H1 (cell line): Measurements from ENCODE around the gene ZNF33B. TPM values are rescaled to one million over a fixed set of nuclear protein-coding genes. Genes with fewer than 3 reads are reported as not detected.

Experiments used
- CTCF ChIA-PET: fragments of 300-600 bp; sonication (Branson Sonifier 250); formaldehyde crosslinking; loops from one replicate; lab custom pipeline; 2021; ENCODE audit not compliant: partially characterized antibody; lab: Charles Lee
- POLR2A ChIA-PET: fragments of 300-600 bp; sonication (Branson Sonifier 250); formaldehyde crosslinking; loops from one replicate; lab custom pipeline; 2021; ENCODE audit warnings: inconsistent platforms; ENCODE audit not compliant: partially characterized antibody; lab: Charles Lee
- DNase-seq, 2 experiments: peaks; one replicate each; pipeline versions ENCODE4 v3.0.0 to v3.0.0-alpha.2; 2010 to 2022; ENCODE audit warnings: low spot score in 2 of 2, low read depth in 1 of 2, mixed read lengths in 1 of 2
- FAIRE-seq: peaks from 2 replicates; lab custom pipeline; 2011; peaks lifted over from hg19 to GRCh38; lab: Jason Lieb, UNC
- H2AFZ ChIP-seq: 2 replicates; pipeline ENCODE4 v1.8.1; 2012; ENCODE audit warnings: low read length, inconsistent platforms
- H2AK5ac ChIP-seq: 2 replicates; pipeline ENCODE4 v1.6.1; 2013; ENCODE audit warnings: low read depth, low read length
- H2BK120ac ChIP-seq: replicated peaks from 2 replicates; pipeline ENCODE3; 2013; ENCODE audit warnings: low read depth, low read length, inconsistent platforms
- H2BK12ac ChIP-seq: 2 replicates; pipeline ENCODE4 v1.6.1; 2013; ENCODE audit warnings: low read depth, low read length
- H2BK15ac ChIP-seq: 2 replicates; pipeline ENCODE4 v1.6.1; 2013; ENCODE audit warnings: low read length
- H2BK20ac ChIP-seq: 2 replicates; pipeline ENCODE4 v1.6.1; 2013; ENCODE audit warnings: low read length
- H2BK5ac ChIP-seq: 2 replicates; pipeline ENCODE4 v1.6.1; 2013; ENCODE audit warnings: low read depth, low read length
- H3K14ac ChIP-seq: 2 replicates; pipeline ENCODE4 v1.6.1; 2013; ENCODE audit warnings: inconsistent platforms; ENCODE audit not compliant: insufficient read length
- H3K18ac ChIP-seq: 2 replicates; pipeline ENCODE4 v1.6.1; 2013; ENCODE audit warnings: low read length; ENCODE audit errors: extremely low read depth
- H3K23ac ChIP-seq: 2 replicates; pipeline ENCODE4 v1.6.1; 2013; ENCODE audit warnings: inconsistent platforms; ENCODE audit not compliant: insufficient read length
- H3K23me2 ChIP-seq: 2 replicates; pipeline ENCODE4 v1.6.1; 2013; ENCODE audit warnings: low read depth, low read length
- H3K27ac ChIP-seq: 2 replicates; pipeline ENCODE4 v1.6.1; 2011; ENCODE audit warnings: low read depth, low read length, inconsistent platforms
- H3K27me3 ChIP-seq, 4 experiments: replicated peaks in 1 of 4; 1 replicate in 1 of 4; 2 replicates in 3 of 4; pipeline versions ENCODE4 v1.6.1 to v1.8.1; 2011 to 2013; ENCODE audit warnings: low read length in 3 of 4, mild to moderate bottlenecking in 3 of 4, inconsistent platforms in 2 of 4, mixed read lengths in 2 of 4, moderate library complexity in 1 of 4; ENCODE audit not compliant: control insufficient read depth in 3 of 4, insufficient read depth in 3 of 4; ENCODE audit errors: extremely low read depth in 1 of 4
- H3K36me3 ChIP-seq, 4 experiments: 2 replicates each; pipeline versions ENCODE4 v1.6.1 to v1.8.1; 2011 to 2013; ENCODE audit warnings: mild to moderate bottlenecking in 4 of 4, low read length in 3 of 4, moderate library complexity in 2 of 4, control low read depth in 1 of 4, inconsistent platforms in 1 of 4; ENCODE audit not compliant: insufficient read depth in 4 of 4, control insufficient read depth in 2 of 4
- H3K4ac ChIP-seq: replicated peaks from 2 replicates; pipeline ENCODE3; 2013; ENCODE audit warnings: low read length, low read depth, mixed read lengths, inconsistent platforms; ENCODE audit not compliant: insufficient read length
- H3K4me1 ChIP-seq, 4 experiments: replicated peaks in 1 of 4; 1 replicate in 1 of 4; 2 replicates in 3 of 4; pipeline versions ENCODE4 v1.6.1 to v1.8.1; 2011 to 2013; ENCODE audit warnings: low read length in 3 of 4, inconsistent platforms in 2 of 4, mixed read lengths in 1 of 4; ENCODE audit not compliant: insufficient read depth in 4 of 4, control insufficient read depth in 3 of 4
- H3K4me2 ChIP-seq, 2 experiments: 2 replicates each; pipeline versions ENCODE4 v1.6.1 to v1.8.1; 2011 to 2013; ENCODE audit warnings: low read depth in 2 of 2, low read length in 2 of 2, control low read depth in 1 of 2, inconsistent platforms in 1 of 2, mild to moderate bottlenecking in 1 of 2; ENCODE audit not compliant: insufficient read depth in 1 of 2
- H3K4me3 ChIP-seq, 4 experiments: fragments of 200-600, 300-600 bp in 1 of 4; sonication (generic), shearing (Covaris generic), sonication (Bioruptor Twin) in 1 of 4; 2 replicates each; pipeline versions ENCODE4 v1.5.1 to v1.8.1; 2011 to 2016; ENCODE audit warnings: low read length in 4 of 4, low read depth in 3 of 4, control low read depth in 2 of 4, inconsistent platforms in 2 of 4, mild to moderate bottlenecking in 2 of 4, mixed read lengths in 1 of 4, moderate library complexity in 1 of 4; ENCODE audit not compliant: insufficient read depth in 2 of 4; ENCODE audit errors: extremely low read depth in 1 of 4
- H3K56ac ChIP-seq: replicated peaks from 2 replicates; pipeline ENCODE3; 2013; ENCODE audit warnings: low read depth, mild to moderate bottlenecking, mixed read lengths, low read length, inconsistent platforms; ENCODE audit not compliant: insufficient read length
- H3K79me1 ChIP-seq: 2 replicates; pipeline ENCODE4 v1.6.1; 2013; ENCODE audit warnings: low read depth, low read length, control low read depth
- H3K79me2 ChIP-seq, 2 experiments: 2 replicates each; pipeline versions ENCODE4 v1.6.1 to v1.8.1; 2012 to 2013; ENCODE audit warnings: low read length in 2 of 2, mild to moderate bottlenecking in 2 of 2, inconsistent platforms in 1 of 2; ENCODE audit not compliant: insufficient read depth in 2 of 2, control insufficient read depth in 1 of 2
- H3K9ac ChIP-seq, 4 experiments: replicated peaks in 1 of 4; 1 replicate in 1 of 4; 2 replicates in 3 of 4; pipeline versions ENCODE4 v1.6.1 to v1.8.1; 2011 to 2013; ENCODE audit warnings: low read depth in 3 of 4, low read length in 3 of 4, control low read depth in 2 of 4, mild to moderate bottlenecking in 2 of 4, moderate library complexity in 2 of 4, inconsistent platforms in 1 of 4; ENCODE audit errors: extremely low read depth in 1 of 4
- H3K9me3 ChIP-seq, 2 experiments: 2 replicates each; pipeline versions ENCODE4 v1.6.1 to v1.8.1; 2012 to 2013; ENCODE audit warnings: mild to moderate bottlenecking in 2 of 2, moderate library complexity in 2 of 2, control low read depth in 1 of 2, inconsistent platforms in 1 of 2, low read depth in 1 of 2, low read length in 1 of 2, mixed read lengths in 1 of 2; ENCODE audit not compliant: insufficient read depth in 2 of 2
- H4K20me1 ChIP-seq, 2 experiments: replicated peaks in 1 of 2; 2 replicates each; pipeline versions ENCODE3 to v1.8.1; 2011 to 2013; ENCODE audit warnings: inconsistent platforms in 2 of 2, low read length in 2 of 2, mild to moderate bottlenecking in 1 of 2; ENCODE audit not compliant: insufficient read depth in 2 of 2, control insufficient read depth in 1 of 2
- H4K5ac ChIP-seq: 2 replicates; pipeline ENCODE4 v1.6.1; 2013; ENCODE audit warnings: low read length, low read depth, mixed read lengths, inconsistent platforms; ENCODE audit not compliant: insufficient read length
- H4K8ac ChIP-seq: 2 replicates; pipeline ENCODE4 v1.8.0; 2013; ENCODE audit warnings: mild to moderate bottlenecking, moderate library complexity, low read length, inconsistent platforms; ENCODE audit not compliant: insufficient read depth; ENCODE audit errors: extremely low read depth
- H4K91ac ChIP-seq: replicated peaks from 2 replicates; pipeline ENCODE3; 2013; ENCODE audit warnings: low read length, mixed read lengths, inconsistent platforms; ENCODE audit not compliant: insufficient read length
- WGBS, 2 experiments: shearing (Covaris generic) in 1 of 2; methylation state at CpG; one replicate each; pipeline versions ENCODE4 v1.1.6 to v1.1.7; 2013 to 2015; ENCODE audit warnings: low lambda C conversion rate in 2 of 2, mixed read lengths in 2 of 2, inconsistent platforms in 1 of 2, low coverage in 1 of 2, missing lambda C conversion rate in 1 of 2; ENCODE audit not compliant: insufficient replicate concordance in 2 of 2, insufficient coverage in 1 of 2, insufficient read length in 1 of 2; ENCODE audit errors: extremely low coverage in 1 of 2, missing lambda C conversion rate in 1 of 2; 5-methylcytosine and 5-hydroxymethylcytosine counted together
- polyA plus RNA-seq, 7 experiments: library from polyadenylated mRNA; depleted of rRNA in 3 of 7; stranded (reverse) in 5 of 7; unstranded in 2 of 7; fragments of >200 nt in 5 of 7; fragments of 200-250 nt in 2 of 7; gene quantifications; 1 replicate in 5 of 7; 2 replicates in 1 of 7; 4 replicates in 1 of 7; pipeline versions ENCODE4 v1.2.1 to v1.2.3, GENCODE V29; 2011 to 2013; ENCODE audit warnings: missing spikeins in 2 of 7, mixed read lengths in 2 of 7
- total RNA-seq: library from RNA; stranded (reverse); fragmentation: NEBNext Ultra II Directional; extraction: Animal tissue kit (Norgen Biotek cat#: 25700); gene quantifications from 2 replicates; pipeline ENCODE4 v1.2.1, GENCODE V29; 2021
- TF ChIP-seq, protein P1 (sequence below): IDR thresholded peaks from 2 replicates; pipeline ENCODE4 v1.6.1; 2012; ENCODE audit warnings: low read length, inconsistent platforms

Gene ZNF33B
- total and polyA plus RNA-seq, 2 of the 8 experiments (the other 6 are each of a cell fraction or from before 2014, with no cell fraction given): 10.7 to 33.4 TPM

DNA sequence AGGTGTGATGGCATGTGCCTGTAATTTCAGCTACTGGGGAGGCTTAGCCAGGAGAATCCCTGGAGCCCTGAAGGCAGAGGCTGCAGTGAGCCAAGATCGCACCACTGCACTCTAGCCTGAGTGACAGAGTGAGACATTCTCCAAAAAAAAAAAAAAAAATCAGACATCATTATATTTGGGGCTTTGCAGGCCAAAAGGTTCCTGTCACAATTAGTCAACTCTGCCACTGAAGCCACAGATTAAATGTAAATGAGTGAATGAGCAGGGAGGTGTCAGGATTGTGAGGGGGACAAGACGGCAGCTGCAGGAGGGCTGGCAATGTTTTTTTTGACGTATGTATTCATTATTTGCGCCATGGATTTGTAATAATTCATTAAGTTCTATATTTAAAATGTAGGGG, 3.3 kb downstream of the ZNF33B start:
- no peak overlapping the region for H3K4ac ChIP-seq
- H2AK5ac ChIP-seq: no peak overlapping the region
- H4K8ac ChIP-seq: no peak overlapping the region
- no peaks in the 10 kb centered on the region; the same call in 1 of the 2 replicates for H3K79me1 ChIP-seq
- H3K79me2 ChIP-seq: peaks cover 0 to 23% of the 10 kb centered on the region in 2 experiments; a peak in 2 of 4 replicates
- H3K27ac ChIP-seq: no peak overlapping the region
- no peak overlapping the region for H2BK15ac ChIP-seq
- H2AFZ ChIP-seq: no peak overlapping the region
- DNase-seq (no peak), FAIRE-seq (no peak)
- no peak overlapping the region for H4K5ac ChIP-seq
- H3K4me2 ChIP-seq: no peak overlapping the region
- POLR2A ChIA-PET: interaction anchor here (0.8 kb wide), 1 partner anchor 15 kb away, joined by 3 read pairs; no protein-coding TSS in a partner anchor
- no peaks in the 10 kb centered on the region for H4K20me1 ChIP-seq
- H3K4me1 ChIP-seq: peaks cover 0 to 4% (median 0%) of the 10 kb centered on the region in 4 experiments; a peak in 2 of 7 replicates
- H3K9me3 ChIP-seq: no peaks in the 10 kb centered on the region
- CTCF ChIA-PET: no interaction called here
- H2BK120ac ChIP-seq: no peak overlapping the region
- no peak overlapping the region for H4K91ac ChIP-seq
- no peak overlapping the region for H3K56ac ChIP-seq
- no peaks in the 10 kb centered on the region for H3K27me3 ChIP-seq
- no peak overlapping the region for H2BK5ac ChIP-seq
- H3K23ac ChIP-seq: no peak overlapping the region
- H2BK20ac ChIP-seq: no peak overlapping the region
- H3K36me3 ChIP-seq: peaks cover 2 to 25% (median 9%) of the 10 kb centered on the region in 4 experiments; a peak in 4 of 8 replicates
- no peak overlapping the region for H3K4me3 ChIP-seq
- no peak overlapping the region for H2BK12ac ChIP-seq
- TF ChIP-seq, protein P1, sequence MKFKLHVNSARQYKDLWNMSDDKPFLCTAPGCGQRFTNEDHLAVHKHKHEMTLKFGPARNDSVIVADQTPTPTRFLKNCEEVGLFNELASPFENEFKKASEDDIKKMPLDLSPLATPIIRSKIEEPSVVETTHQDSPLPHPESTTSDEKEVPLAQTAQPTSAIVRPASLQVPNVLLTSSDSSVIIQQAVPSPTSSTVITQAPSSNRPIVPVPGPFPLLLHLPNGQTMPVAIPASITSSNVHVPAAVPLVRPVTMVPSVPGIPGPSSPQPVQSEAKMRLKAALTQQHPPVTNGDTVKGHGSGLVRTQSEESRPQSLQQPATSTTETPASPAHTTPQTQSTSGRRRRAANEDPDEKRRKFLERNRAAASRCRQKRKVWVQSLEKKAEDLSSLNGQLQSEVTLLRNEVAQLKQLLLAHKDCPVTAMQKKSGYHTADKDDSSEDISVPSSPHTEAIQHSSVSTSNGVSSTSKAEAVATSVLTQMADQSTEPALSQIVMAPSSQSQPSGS: no peak
- 95% methylated on average over 4 of the region's 4 CpGs; no CpG with 5 or more reads in 1 of the 2 experiments for WGBS, 2 experiments
- H3K18ac ChIP-seq: no peak overlapping the region
- no peak overlapping the region for H3K14ac ChIP-seq
- no peak overlapping the region for H3K9ac ChIP-seq
- H3K23me2 ChIP-seq: peaks cover 7% of the 10 kb centered on the region; the same call in 1 of the 2 replicates
